Measurements from ENCODE around the gene RFFL.

GRCh38 chr17:35073183-35073790, 9.8 kb upstream of the RFFL start:
- TF ChIP-seq, protein P1, sequence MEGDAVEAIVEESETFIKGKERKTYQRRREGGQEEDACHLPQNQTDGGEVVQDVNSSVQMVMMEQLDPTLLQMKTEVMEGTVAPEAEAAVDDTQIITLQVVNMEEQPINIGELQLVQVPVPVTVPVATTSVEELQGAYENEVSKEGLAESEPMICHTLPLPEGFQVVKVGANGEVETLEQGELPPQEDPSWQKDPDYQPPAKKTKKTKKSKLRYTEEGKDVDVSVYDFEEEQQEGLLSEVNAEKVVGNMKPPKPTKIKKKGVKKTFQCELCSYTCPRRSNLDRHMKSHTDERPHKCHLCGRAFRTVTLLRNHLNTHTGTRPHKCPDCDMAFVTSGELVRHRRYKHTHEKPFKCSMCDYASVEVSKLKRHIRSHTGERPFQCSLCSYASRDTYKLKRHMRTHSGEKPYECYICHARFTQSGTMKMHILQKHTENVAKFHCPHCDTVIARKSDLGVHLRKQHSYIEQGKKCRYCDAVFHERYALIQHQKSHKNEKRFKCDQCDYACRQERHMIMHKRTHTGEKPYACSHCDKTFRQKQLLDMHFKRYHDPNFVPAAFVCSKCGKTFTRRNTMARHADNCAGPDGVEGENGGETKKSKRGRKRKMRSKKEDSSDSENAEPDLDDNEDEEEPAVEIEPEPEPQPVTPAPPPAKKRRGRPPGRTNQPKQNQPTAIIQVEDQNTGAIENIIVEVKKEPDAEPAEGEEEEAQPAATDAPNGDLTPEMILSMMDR (IDR thresholded peaks at IDR 0.05) = no peak
- TF ChIP-seq POLR2A (IDR thresholded peaks at IDR 0.05) = no peak
